Measurements from ENCODE around the gene BPIFA2.
"Not testable (repeated sequence)": the region's sequence is repeated elsewhere in the genome, so short reads cannot be mapped to it uniquely, and the experiment has no call there.

BPIFA2 gene

GRCh38 chr20:33167859-33168258 is at the start of gene BPIFA2:
TSS of gene BPIFA2 (plus strand) at chr20:33168159. CDS start at chr20:33169146, 987 bp downstream.
- in situ Hi-C loops (cut with HindIII; ENCODE audit: low sequenced_read_pairs), result no loop called here

- in situ Hi-C loops (cut with HindIII; ENCODE audit: low sequenced_read_pairs), result no loop called here
Observed at GRCh38 chr20:33119725-33120720, 47.9 kb upstream of the BPIFA2 start.

GRCh38 chr20:33120934-33121333 is 47.0 kb upstream of the BPIFA2 start:
- in situ Hi-C loops (cut with HindIII; ENCODE audit: low sequenced_read_pairs), result no loop called here

- in situ Hi-C loops (cut with HindIII; ENCODE audit: low sequenced_read_pairs), result not testable (repeated sequence)
Observed at GRCh38 chr20:33122297-33122696, 45.7 kb upstream of the BPIFA2 start.

- in situ Hi-C loops (cut with HindIII; ENCODE audit: low sequenced_read_pairs), result no loop called here
Observed at GRCh38 chr20:33124261-33124660, 43.7 kb upstream of the BPIFA2 start.

- in situ Hi-C loops (cut with HindIII; ENCODE audit: low sequenced_read_pairs), result no loop called here
Observed at GRCh38 chr20:33124994-33125393, 43.0 kb upstream of the BPIFA2 start.

GRCh38 chr20:33125983-33126382 is 42.0 kb upstream of the BPIFA2 start:
- in situ Hi-C loops (cut with HindIII; ENCODE audit: low sequenced_read_pairs), result no loop called here

- in situ Hi-C loops (cut with HindIII; ENCODE audit: low sequenced_read_pairs), result no loop called here
Observed at GRCh38 chr20:33127422-33128097, 40.4 kb upstream of the BPIFA2 start.

- in situ Hi-C loops (cut with HindIII; ENCODE audit: low sequenced_read_pairs), result no loop called here
Observed at GRCh38 chr20:33130568-33131061, 37.3 kb upstream of the BPIFA2 start.

- in situ Hi-C loops (cut with HindIII; ENCODE audit: low sequenced_read_pairs), result no loop called here
Observed at GRCh38 chr20:33131949-33132473, 35.9 kb upstream of the BPIFA2 start.

GRCh38 chr20:33132513-33133372 is 35.2 kb upstream of the BPIFA2 start:
- in situ Hi-C loops (cut with HindIII; ENCODE audit: low sequenced_read_pairs), result no loop called here

GRCh38 chr20:33133373-33133941 is 34.5 kb upstream of the BPIFA2 start:
- in situ Hi-C loops (cut with HindIII; ENCODE audit: low sequenced_read_pairs), result no loop called here

GRCh38 chr20:33137195-33137594 is 30.8 kb upstream of the BPIFA2 start:
- in situ Hi-C loops (cut with HindIII; ENCODE audit: low sequenced_read_pairs), result no loop called here

GRCh38 chr20:33139467-33139866 is 28.5 kb upstream of the BPIFA2 start:
- in situ Hi-C loops (cut with HindIII; ENCODE audit: low sequenced_read_pairs), result no loop called here

GRCh38 chr20:33145521-33145920 is 22.4 kb upstream of the BPIFA2 start:
- in situ Hi-C loops (cut with HindIII; ENCODE audit: low sequenced_read_pairs), result no loop called here

- in situ Hi-C loops (cut with HindIII; ENCODE audit: low sequenced_read_pairs), result no loop called here
Observed at GRCh38 chr20:33147299-33147698, 20.7 kb upstream of the BPIFA2 start.

GRCh38 chr20:33148040-33148439 is 19.9 kb upstream of the BPIFA2 start:
- in situ Hi-C loops (cut with HindIII; ENCODE audit: low sequenced_read_pairs), result no loop called here

- in situ Hi-C loops (cut with HindIII; ENCODE audit: low sequenced_read_pairs), result loop anchor here (10.0 kb wide), 1 partner anchor 79 kb away; the partner anchor contains the start of gene BPIFB4
Observed at GRCh38 chr20:33154252-33154651, 13.7 kb upstream of the BPIFA2 start.

GRCh38 chr20:33158637-33159385 is 9.1 kb upstream of the BPIFA2 start:
- in situ Hi-C loops (cut with HindIII; ENCODE audit: low sequenced_read_pairs), result loop anchor here (10.0 kb wide), 1 partner anchor 84 kb away; the partner anchor contains the start of gene BPIFB4

Data from endothelial cell of hepatic sinusoid (primary cell).